Small intestine (tissue), 7 donors: Measurements from ENCODE around the gene HIBCH. TPM values are rescaled to one million over a fixed set of nuclear protein-coding genes. Genes with fewer than 3 reads are reported as not detected.
"Not testable (repeated sequence)": the region's sequence is repeated elsewhere in the genome, so short reads cannot be mapped to it uniquely, and the experiment has no call there.

ENCODE experiments used
- DNase-seq, 2 donors: peaks; one replicate each; pipeline versions ENCODE4 v3.0.0 to v3.0.0-alpha.2; 2013
- FAIRE-seq: peaks from 2 replicates; lab custom pipeline; 2012; peaks lifted over from hg19 to GRCh38; lab: Jason Lieb, UNC
- H3K27ac ChIP-seq, 3 donors: one replicate each; pipeline ENCODE4 v1.5.1; 2013; ENCODE audit warnings: low read length in 2 of 3, mild to moderate bottlenecking in 2 of 3, control low read depth in 1 of 3, inconsistent platforms in 1 of 3, low read depth in 1 of 3, moderate library complexity in 1 of 3
- H3K27me3 ChIP-seq, 3 donors: one replicate each; pipeline ENCODE4 v1.6.1; 2013; ENCODE audit warnings: low read length in 3 of 3, inconsistent platforms in 1 of 3; ENCODE audit not compliant: control insufficient read depth in 3 of 3, insufficient read depth in 3 of 3
- H3K36me3 ChIP-seq, 3 donors: one replicate each; pipeline ENCODE4 v1.6.1; 2013; ENCODE audit warnings: low read length in 3 of 3, inconsistent platforms in 1 of 3, low read depth in 1 of 3, mild to moderate bottlenecking in 1 of 3, moderate library complexity in 1 of 3; ENCODE audit not compliant: control insufficient read depth in 3 of 3, insufficient read depth in 2 of 3
- H3K4me1 ChIP-seq, 3 donors: one replicate each; pipeline ENCODE4 v1.6.1; 2013; ENCODE audit warnings: low read length in 2 of 3, inconsistent platforms in 1 of 3, low read depth in 1 of 3, mild to moderate bottlenecking in 1 of 3, moderate library complexity in 1 of 3; ENCODE audit not compliant: control insufficient read depth in 3 of 3, insufficient read depth in 2 of 3
- H3K4me3 ChIP-seq, 3 donors: one replicate each; pipeline ENCODE4 v1.5.1; 2013; ENCODE audit warnings: low read length in 3 of 3, control low read depth in 1 of 3, inconsistent platforms in 1 of 3, low read depth in 1 of 3, mild to moderate bottlenecking in 1 of 3, moderate library complexity in 1 of 3
- H3K9me3 ChIP-seq, 2 donors: one replicate each; pipeline ENCODE4 v1.6.1; 2013; ENCODE audit warnings: low read depth in 1 of 2, low read length in 1 of 2; ENCODE audit not compliant: control insufficient read depth in 2 of 2, insufficient read depth in 1 of 2
- WGBS, 3 donors: extraction: QIAGEN DNeasy Blood & Tissue Kit; methylation state at CpG; one replicate each; pipeline ENCODE4 v1.1.7; 2013; 5-methylcytosine and 5-hydroxymethylcytosine counted together
- polyA plus RNA-seq, 4 donors: library from polyadenylated mRNA; stranded (reverse) in 3 of 4; unstranded in 1 of 4; fragments of 200-250 nt in 3 of 4; fragments of 120-200 nt in 1 of 4; gene quantifications; one replicate each; pipeline versions ENCODE4 v1.2.1 to v1.2.3, GENCODE V29; 2013
- donor health status: healthy with polysubstance abuse.
- donor health status: control.
- donor health status: control.
- donor health status: Bipolar disorder and iron deficiency.
- donor health status: healthy.

The HIBCH gene
- polyA plus RNA-seq, 4 donors: 27.0 to 48.6 (median 37.0) TPM

GRCh38 chr2:190312635-190313025 lies 7.0 kb downstream of the HIBCH start:
- FAIRE-seq, H3K4me1 ChIP-seq: not testable (repeated sequence)
- peak in 1 of 2 donors; percentile 29 for DNase-seq

GRCh38 chr2:190311893-190312634 lies 7.6 kb downstream of the HIBCH start:
- DNase-seq (no peak), FAIRE-seq (no peak)
- Histone ChIP-seq H3K4me3 (no peak overlapping the region), H3K9me3 (no peaks in the 10 kb centered on the region), H3K27ac (no peak overlapping the region), H3K36me3 (peaks cover 0 to 12% (median 0%) of the 10 kb centered on the region in 3 donors), H3K27me3 (no peaks in the 10 kb centered on the region), H3K4me1 (peaks cover 0 to 2% (median 0%) of the 10 kb centered on the region in 3 donors)
- 57 to 77% (median 66%) methylated on average over 7 of the region's 7 CpGs for WGBS, 3 donors

More at GRCh38 chr2:190312635-190313025, 7.0 kb downstream of the HIBCH start:
- H3K27ac ChIP-seq, H3K36me3 ChIP-seq, H3K9me3 ChIP-seq, H3K4me3 ChIP-seq, H3K27me3 ChIP-seq: not testable (repeated sequence)
- WGBS, 3 donors: 45 to 76% (median 61%) methylated on average over 5 of the region's 5 CpGs

GRCh38 chr2:190308031-190308430 lies 11.6 kb downstream of the HIBCH start:
- Histone ChIP-seq H3K27me3 (no peaks in the 10 kb centered on the region), H3K9me3 (no peaks in the 10 kb centered on the region), H3K4me3 (no peak overlapping the region), H3K36me3 (peaks cover 0 to 12% (median 0%) of the 10 kb centered on the region in 3 donors), H3K27ac (no peak overlapping the region), H3K4me1 (no peaks in the 10 kb centered on the region)
- DNase-seq (peak; percentile 43 to 47), FAIRE-seq (no peak)
- WGBS, 3 donors: 93 to 97% (median 97%) methylated on average over 1 of the region's 1 CpG

GRCh38 chr2:190304404-190304803 lies 15.2 kb downstream of the HIBCH start:
- Histone ChIP-seq H3K27me3 (no peaks in the 10 kb centered on the region), H3K4me1 (no peaks in the 10 kb centered on the region), H3K27ac (no peak overlapping the region), H3K4me3 (no peak overlapping the region), H3K36me3 (peaks cover 3 to 9% (median 5%) of the 10 kb centered on the region in 3 donors), H3K9me3 (no peaks in the 10 kb centered on the region)
- WGBS, 3 donors: 82 to 94% (median 84%) methylated on average over 5 of the region's 5 CpGs
- DNase-seq: no peak
- peak; percentile 57 for FAIRE-seq

- Histone ChIP-seq H3K27me3 (no peaks in the 10 kb centered on the region), H3K9me3 (no peaks in the 10 kb centered on the region), H3K27ac (no peak overlapping the region), H3K4me3 (no peak overlapping the region), H3K36me3 (peaks cover 3 to 9% (median 5%) of the 10 kb centered on the region in 3 donors), H3K4me1 (no peaks in the 10 kb centered on the region)
- no peak for DNase-seq
- FAIRE-seq: no peak
Observed at GRCh38 chr2:190303647-190304046, 16.0 kb downstream of the HIBCH start.

- 88 to 100% (median 94%) methylated on average over 1 of the region's 1 CpG for WGBS, 3 donors
Observed at GRCh38 chr2:190302052-190302451, 17.6 kb downstream of the HIBCH start.

GRCh38 chr2:190301032-190301431 lies 18.6 kb downstream of the HIBCH start:
- Histone ChIP-seq H3K36me3 (peaks cover 2 to 6% (median 5%) of the 10 kb centered on the region in 3 donors), H3K27me3 (no peaks in the 10 kb centered on the region), H3K4me3 (no peak overlapping the region), H3K27ac (no peak overlapping the region), H3K9me3 (peaks cover 0 to 2% of the 10 kb centered on the region in 2 donors), H3K4me1 (no peaks in the 10 kb centered on the region)
- FAIRE-seq (no peak), DNase-seq (no peak)

More at GRCh38 chr2:190302052-190302451, 17.6 kb downstream of the HIBCH start:
- DNase-seq (no peak), FAIRE-seq (no peak)
- peaks cover 0 to 2% of the 10 kb centered on the region in 2 donors for H3K9me3 ChIP-seq
- peaks cover 2 to 5% (median 3%) of the 10 kb centered on the region in 3 donors for H3K36me3 ChIP-seq
- no peaks in the 10 kb centered on the region for H3K27me3 ChIP-seq
- H3K4me1 ChIP-seq: no peaks in the 10 kb centered on the region
- H3K27ac ChIP-seq: no peak overlapping the region
- H3K4me3 ChIP-seq: no peak overlapping the region

GRCh38 chr2:190297880-190298279 lies 21.7 kb downstream of the HIBCH start:
- not testable (repeated sequence) for H3K27me3 ChIP-seq, H3K4me3 ChIP-seq, FAIRE-seq, H3K4me1 ChIP-seq, H3K36me3 ChIP-seq, H3K27ac ChIP-seq, H3K9me3 ChIP-seq, DNase-seq
- 95 to 100% (median 99%) methylated on average over 2 of the region's 2 CpGs for WGBS, 3 donors
